HG02623 (cell line): ENCODE results near the gene ST3GAL6.

Source experiments
- ATAC-seq: cut with Tn5 transposase; IDR thresholded peaks from one replicate; pipeline ENCODE4 v1.9.1; 2021; ENCODE audit warnings: moderate library complexity; ENCODE audit not compliant: unreplicated experiment

ST3GAL6 gene

DNA sequence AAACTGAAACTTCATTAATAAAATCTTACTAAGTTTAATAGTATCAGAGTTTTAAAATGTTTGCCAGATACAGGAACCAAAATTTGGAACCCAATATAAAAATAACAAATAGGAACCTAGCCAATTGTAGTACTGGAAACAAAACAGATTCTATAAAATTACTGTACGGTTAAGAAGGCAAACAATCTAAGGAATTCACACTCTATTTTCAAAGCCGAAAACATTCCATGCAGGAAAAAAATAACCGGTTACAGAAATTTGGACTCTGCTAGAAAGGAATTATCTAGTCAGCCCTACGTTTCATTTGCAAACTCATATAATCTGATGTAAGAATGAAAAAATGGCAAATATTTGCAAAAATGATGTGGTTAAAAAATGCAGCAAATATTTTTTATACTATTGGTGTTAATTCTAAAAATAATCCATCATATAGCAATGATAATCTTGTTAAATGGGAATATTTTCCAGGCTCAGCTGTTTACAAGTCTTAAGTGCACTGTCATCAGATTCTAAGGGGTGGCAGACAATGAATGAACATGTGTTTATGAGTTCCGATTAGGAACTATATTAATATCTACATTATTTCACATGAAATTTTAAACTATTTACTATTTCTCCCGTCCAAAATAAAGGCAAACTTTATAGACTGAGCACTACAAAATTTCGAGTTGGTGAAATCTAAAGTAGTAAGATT lies 80.3 kb downstream of the ST3GAL6 start:
- ATAC-seq, result no peak
